Caki2 (cell line): ENCODE data around the gene TMEM132D. TPM values are rescaled to one million over a fixed set of nuclear protein-coding genes. Genes with fewer than 3 reads are reported as not detected.
A peak's percentile ranks its signal among the peaks of the same experiment; 100 is the strongest.

Experiments
- DNase-seq: peaks from one replicate; pipeline ENCODE4 v3.0.0-alpha.2; 2015; ENCODE audit warnings: low read depth
- in situ Hi-C: cut with HindIII; loops from 2 replicates; pipeline ENCODE4 v1.10.0; 2016; ENCODE audit warnings: low sequenced_read_pairs, low pct_unique_long_range_greater_than_20kb, mixed read lengths
- total RNA-seq: library from RNA; depleted of rRNA; stranded (reverse); fragments of >200 nt; shearing (Covaris generic); gene quantifications from 2 replicates; pipeline ENCODE4 v1.2.3, GENCODE V29; 2014; ENCODE audit warnings: low replicate concordance

Gene TMEM132D
- total RNA-seq, 1 experiment from 2014 or later, result not detected

GRCh38 chr12:129696926-129697325 is 206.9 kb downstream of the TMEM132D start:
- in situ Hi-C loops, result no loop called here
- no peak for DNase-seq

GRCh38 chr12:129696405-129696804 is 207.4 kb downstream of the TMEM132D start:
- no peak for DNase-seq
- in situ Hi-C loops, result no loop called here

GRCh38 chr12:129693731-129694130 is 210.1 kb downstream of the TMEM132D start:
- no peak for DNase-seq
- in situ Hi-C loops, result no loop called here

- in situ Hi-C loops, result no loop called here
- DNase-seq, result no peak
Observed at GRCh38 chr12:129687731-129688130, 216.1 kb downstream of the TMEM132D start.

GRCh38 chr12:129681830-129682229 is 222.0 kb downstream of the TMEM132D start:
- no peak for DNase-seq
- in situ Hi-C loops, result no loop called here

GRCh38 chr12:129681151-129681550 is 222.7 kb downstream of the TMEM132D start:
- in situ Hi-C loops, result no loop called here

GRCh38 chr12:129676411-129676810 is 227.4 kb downstream of the TMEM132D start:
- no peak for DNase-seq
- in situ Hi-C loops, result no loop called here

More at GRCh38 chr12:129681151-129681550, 222.7 kb downstream of the TMEM132D start:
- no peak for DNase-seq

GRCh38 chr12:129675947-129676346 is 227.9 kb downstream of the TMEM132D start:
- in situ Hi-C loops, result no loop called here

GRCh38 chr12:129675496-129675895 is 228.3 kb downstream of the TMEM132D start:
- in situ Hi-C loops, result no loop called here
- no peak for DNase-seq

More at GRCh38 chr12:129675947-129676346, 227.9 kb downstream of the TMEM132D start:
- no peak for DNase-seq

- DNase-seq, result no peak
- in situ Hi-C loops, result no loop called here
Observed at GRCh38 chr12:129673806-129674205, 230.0 kb downstream of the TMEM132D start.

GRCh38 chr12:129672110-129672509 is 231.7 kb downstream of the TMEM132D start:
- DNase-seq, result no peak
- in situ Hi-C loops, result no loop called here

GRCh38 chr12:129670256-129670920 is 233.4 kb downstream of the TMEM132D start:
- in situ Hi-C loops, result no loop called here
- DNase-seq, result no peak

- in situ Hi-C loops, result no loop called here
- DNase-seq, result no peak
Observed at GRCh38 chr12:129665414-129665813, 238.4 kb downstream of the TMEM132D start.

- in situ Hi-C loops, result no loop called here
Observed at GRCh38 chr12:129662234-129662633, 241.6 kb downstream of the TMEM132D start.

GRCh38 chr12:129660946-129661345 is 242.9 kb downstream of the TMEM132D start:
- DNase-seq, result no peak
- in situ Hi-C loops, result no loop called here

More at GRCh38 chr12:129662234-129662633, 241.6 kb downstream of the TMEM132D start:
- DNase-seq, result peak; percentile 3

- DNase-seq, result peak; percentile 53
- in situ Hi-C loops, result no loop called here
Observed at GRCh38 chr12:129659961-129660622, 243.7 kb downstream of the TMEM132D start.

- DNase-seq, result no peak
- in situ Hi-C loops, result no loop called here
Observed at GRCh38 chr12:129657179-129657578, 246.6 kb downstream of the TMEM132D start.

GRCh38 chr12:129651951-129652350 is 251.9 kb downstream of the TMEM132D start:
- in situ Hi-C loops, result no loop called here
- no peak for DNase-seq

- in situ Hi-C loops, result no loop called here
- no peak for DNase-seq
Observed at GRCh38 chr12:129641926-129642325, 261.9 kb downstream of the TMEM132D start.
